ENCODE results near the gene PCSK5. TPM values are rescaled to one million over a fixed set of nuclear protein-coding genes. Genes with fewer than 3 reads are reported as not detected.

The PCSK5 gene
- total and polyA plus RNA-seq, 2 of the 8 experiments (the other 6 are each of a cell fraction or from before 2014, with no cell fraction given): 5.5 to 10.7 TPM

- TF ChIP-seq SP1 (IDR thresholded peaks at IDR 0.05; ENCODE audit: low read depth, low read length) (no peak), ZNF274 (IDR thresholded peaks at IDR 0.05; ENCODE audit: borderline replicate concordance, extremely low read depth, low read length) (no peak)
- Histone ChIP-seq H2AK5ac (ENCODE audit: low read depth, low read length) (no peak overlapping the region), H3K27ac (ENCODE audit: low read depth, low read length) (no peak overlapping the region), H2BK120ac (replicated peaks; ENCODE audit: low read depth, low read length) (no peak overlapping the region), H3K14ac (ENCODE audit: insufficient read length) (no peak overlapping the region), H3K23me2 (ENCODE audit: low read depth, low read length) (no peaks in the 10 kb centered on the region), H3K79me1 (ENCODE audit: low read depth, low read length) (no peaks in the 10 kb centered on the region), H2BK5ac (ENCODE audit: low read depth, low read length) (no peak overlapping the region), H4K20me1 (replicated peaks in 1 of 2; ENCODE audit: control insufficient read depth in 1 of 2, insufficient read depth in 2 of 2, low read length in 2 of 2) (no peaks in the 10 kb centered on the region), H3K56ac (replicated peaks; ENCODE audit: insufficient read length, low read depth, low read length) (no peak overlapping the region), H3K36me3 (ENCODE audit: control insufficient read depth in 2 of 4, insufficient read depth in 4 of 4, low read length in 3 of 4) (no peaks in the 10 kb centered on the region), H3K18ac (ENCODE audit: extremely low read depth, low read length) (no peak overlapping the region), H3K4me2 (ENCODE audit: insufficient read depth in 1 of 2, low read depth in 2 of 2, low read length in 2 of 2) (no peak overlapping the region), H2BK20ac (ENCODE audit: low read length) (no peak overlapping the region), H3K79me2 (ENCODE audit: control insufficient read depth in 1 of 2, insufficient read depth in 2 of 2, low read length in 2 of 2) (0 out of 4 replicates have a peak, but pooled peaks cover 0 to 2% of the 10 kb centered on the region in 2 experiments), H3K9me3 (ENCODE audit: insufficient read depth in 2 of 2, low read depth in 1 of 2, low read length in 1 of 2) (no peaks in the 10 kb centered on the region), H3K23ac (ENCODE audit: insufficient read length) (no peak overlapping the region), H4K91ac (replicated peaks; ENCODE audit: insufficient read length, low read length) (no peak overlapping the region), H3K4me3 (ENCODE audit: extremely low read depth in 1 of 4, insufficient read depth in 2 of 4, low read depth in 3 of 4, low read length in 4 of 4) (no peak overlapping the region), H3K27me3 (replicated peaks in 1 of 4; ENCODE audit: control insufficient read depth in 3 of 4, extremely low read depth in 1 of 4, insufficient read depth in 3 of 4, low read length in 3 of 4) (peaks cover 0 to 2% (median 0%) of the 10 kb centered on the region in 4 experiments; a peak in 2 of 7 replicates), H2BK15ac (ENCODE audit: low read length) (no peak overlapping the region), H3K9ac (replicated peaks in 1 of 4; ENCODE audit: extremely low read depth in 1 of 4, low read depth in 3 of 4, low read length in 3 of 4) (peak overlapping the region in 1 of 4 experiments; percentile 9; a peak in 1 of 7 replicates), H4K8ac (ENCODE audit: extremely low read depth, insufficient read depth, low read length) (no peak overlapping the region), H2AFZ (ENCODE audit: low read length) (no peak overlapping the region), H4K5ac (ENCODE audit: insufficient read length, low read depth, low read length) (no peak overlapping the region), H3K4me1 (replicated peaks in 1 of 4; ENCODE audit: control insufficient read depth in 3 of 4, insufficient read depth in 4 of 4, low read length in 3 of 4) (peaks cover 0 to 18% (median 10%) of the 10 kb centered on the region in 4 experiments; a peak in 5 of 7 replicates), H3K4ac (replicated peaks; ENCODE audit: insufficient read length, low read depth, low read length) (no peak overlapping the region), H2BK12ac (ENCODE audit: low read depth, low read length) (no peak overlapping the region)
- CTCF ChIA-PET (ENCODE audit: partially characterized antibody): no interaction called here
- FAIRE-seq (no peak), DNase-seq (ENCODE audit: low read depth in 1 of 2, low spot score in 2 of 2) (no peak)
- POLR2A ChIA-PET (ENCODE audit: partially characterized antibody): no interaction called here
- WGBS, 2 experiments (ENCODE audit: extremely low coverage in 1 of 2, insufficient coverage in 1 of 2, insufficient read length in 1 of 2, insufficient replicate concordance in 2 of 2, low coverage in 1 of 2, low lambda C conversion rate in 2 of 2, missing lambda C conversion rate in 1 of 2): 100% methylated on average over 2 of the region's 2 CpGs; no CpG with 5 or more reads in 1 of the 2 experiments
These were observed 128.3 kb downstream of the PCSK5 start for GRCh38 chr9:76018761-76019160.
